A549 (cell line): ENCODE measurements around the gene STOX1.

Experiments
- CBX8 ChIP-seq: fragments of 200-600 bp; sonication (generic); IDR thresholded peaks from 2 replicates; pipeline ENCODE4 v1.6.1; 2016
- CHD4 ChIP-seq: fragments of 200-600 bp; sonication (generic); IDR thresholded peaks from 2 replicates; pipeline ENCODE4 v1.6.1; 2016; ENCODE audit warnings: antibody characterized with exemption, mild to moderate bottlenecking, borderline replicate concordance
- EHMT2 ChIP-seq: fragments of 200-600 bp; sonication (generic); IDR thresholded peaks from 2 replicates; pipeline ENCODE4 v1.6.1; 2016; ENCODE audit warnings: antibody characterized with exemption, low read depth, mild to moderate bottlenecking, moderate library complexity
- GATA3 ChIP-seq: IDR thresholded peaks from 2 replicates; pipeline ENCODE4 v1.6.1; 2012; ENCODE audit warnings: borderline replicate concordance
- MAZ ChIP-seq: fragments of 150-350 bp; IDR thresholded peaks from 2 replicates; pipeline ENCODE4 v1.6.1; 2014; ENCODE audit warnings: antibody characterized with exemption, low read depth, low read length, borderline replicate concordance
- PBX3 ChIP-seq: IDR thresholded peaks from 2 replicates; pipeline ENCODE4 v1.6.1; 2012
- PHF8 ChIP-seq: fragments of 200-600 bp; sonication (generic); IDR thresholded peaks from 2 replicates; pipeline ENCODE4 v1.6.1; 2016; ENCODE audit warnings: low read depth, mild to moderate bottlenecking, antibody characterized with exemption, moderate library complexity, borderline replicate concordance
- POLR2A ChIP-seq: IDR thresholded peaks from 2 replicates; pipeline ENCODE4 v1.6.1; 2012; ENCODE audit warnings: mild to moderate bottlenecking, low read length
- REST ChIP-seq: fragments of 200-600 bp; sonication (generic); IDR thresholded peaks from 2 replicates; pipeline ENCODE4 v1.6.1; 2016; ENCODE audit warnings: antibody characterized with exemption, mild to moderate bottlenecking, moderate library complexity
- RFX5 ChIP-seq: fragments of 450-650 bp; IDR thresholded peaks from 2 replicates; pipeline ENCODE4 v1.7.1; 2014; ENCODE audit warnings: antibody characterized with exemption, mild to moderate bottlenecking, moderate library complexity
- RNF2 ChIP-seq: fragments of 200-600 bp; sonication (generic); IDR thresholded peaks from 2 replicates; pipeline ENCODE4 v1.6.1; 2016; ENCODE audit warnings: low read depth, mild to moderate bottlenecking, antibody characterized with exemption, moderate library complexity, borderline replicate concordance
- TF ChIP-seq, protein P1 (sequence below): fragments of >200 bp; sonication (Bioruptor Twin); formaldehyde crosslinking; IDR thresholded peaks from 3 replicates; pipeline ENCODE4 v1.6.1; 2016
- TF ChIP-seq, protein P2 (sequence below): fragments of >200 bp; sonication (Bioruptor Twin); formaldehyde crosslinking; IDR thresholded peaks from 3 replicates; pipeline ENCODE4 v1.5.1; 2016
- TF ChIP-seq, protein P3 (sequence below): IDR thresholded peaks from 2 replicates; pipeline ENCODE4 v1.6.1; 2012

DNA sequence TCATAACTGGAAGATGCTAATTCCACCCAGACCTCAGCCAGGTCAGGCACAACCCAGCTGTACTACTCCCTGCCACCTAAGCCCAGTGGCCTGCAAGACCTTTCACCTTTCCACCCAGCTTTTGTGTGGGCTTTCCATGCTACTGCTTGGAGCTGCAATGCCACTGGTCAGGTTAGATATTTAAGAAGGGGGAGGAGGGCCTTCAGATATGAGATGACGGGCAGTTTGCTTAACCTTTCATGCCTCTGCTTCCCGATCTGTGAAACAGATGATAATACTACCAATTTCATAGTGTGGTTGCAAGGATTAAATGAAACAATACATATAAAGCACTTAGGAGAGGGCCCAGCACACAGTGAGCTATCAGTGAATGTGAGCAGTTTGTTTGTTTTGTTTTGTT lies 20.9 kb downstream of the STOX1 start:
- TF ChIP-seq, protein P1, sequence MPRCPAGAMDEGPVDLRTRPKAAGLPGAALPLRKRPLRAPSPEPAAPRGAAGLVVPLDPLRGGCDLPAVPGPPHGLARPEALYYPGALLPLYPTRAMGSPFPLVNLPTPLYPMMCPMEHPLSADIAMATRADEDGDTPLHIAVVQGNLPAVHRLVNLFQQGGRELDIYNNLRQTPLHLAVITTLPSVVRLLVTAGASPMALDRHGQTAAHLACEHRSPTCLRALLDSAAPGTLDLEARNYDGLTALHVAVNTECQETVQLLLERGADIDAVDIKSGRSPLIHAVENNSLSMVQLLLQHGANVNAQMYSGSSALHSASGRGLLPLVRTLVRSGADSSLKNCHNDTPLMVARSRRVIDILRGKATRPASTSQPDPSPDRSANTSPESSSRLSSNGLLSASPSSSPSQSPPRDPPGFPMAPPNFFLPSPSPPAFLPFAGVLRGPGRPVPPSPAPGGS = no peak
- TF ChIP-seq, protein P2, sequence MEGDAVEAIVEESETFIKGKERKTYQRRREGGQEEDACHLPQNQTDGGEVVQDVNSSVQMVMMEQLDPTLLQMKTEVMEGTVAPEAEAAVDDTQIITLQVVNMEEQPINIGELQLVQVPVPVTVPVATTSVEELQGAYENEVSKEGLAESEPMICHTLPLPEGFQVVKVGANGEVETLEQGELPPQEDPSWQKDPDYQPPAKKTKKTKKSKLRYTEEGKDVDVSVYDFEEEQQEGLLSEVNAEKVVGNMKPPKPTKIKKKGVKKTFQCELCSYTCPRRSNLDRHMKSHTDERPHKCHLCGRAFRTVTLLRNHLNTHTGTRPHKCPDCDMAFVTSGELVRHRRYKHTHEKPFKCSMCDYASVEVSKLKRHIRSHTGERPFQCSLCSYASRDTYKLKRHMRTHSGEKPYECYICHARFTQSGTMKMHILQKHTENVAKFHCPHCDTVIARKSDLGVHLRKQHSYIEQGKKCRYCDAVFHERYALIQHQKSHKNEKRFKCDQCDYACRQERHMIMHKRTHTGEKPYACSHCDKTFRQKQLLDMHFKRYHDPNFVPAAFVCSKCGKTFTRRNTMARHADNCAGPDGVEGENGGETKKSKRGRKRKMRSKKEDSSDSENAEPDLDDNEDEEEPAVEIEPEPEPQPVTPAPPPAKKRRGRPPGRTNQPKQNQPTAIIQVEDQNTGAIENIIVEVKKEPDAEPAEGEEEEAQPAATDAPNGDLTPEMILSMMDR = no peak
- TF ChIP-seq, protein P3, sequence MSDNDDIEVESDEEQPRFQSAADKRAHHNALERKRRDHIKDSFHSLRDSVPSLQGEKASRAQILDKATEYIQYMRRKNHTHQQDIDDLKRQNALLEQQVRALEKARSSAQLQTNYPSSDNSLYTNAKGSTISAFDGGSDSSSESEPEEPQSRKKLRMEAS = no peak
- TF ChIP-seq GATA3 (no peak), PBX3 (no peak), POLR2A (no peak), CHD4 (no peak), PHF8 (no peak), MAZ (no peak), CBX8 (no peak), RNF2 (no peak), RFX5 (no peak), EHMT2 (no peak), REST (no peak)
